ENCODE results near the gene NCK2.
"Not testable (repeated sequence)": the region's sequence is repeated elsewhere in the genome, so short reads cannot be mapped to it uniquely, and the experiment has no call there.

The NCK2 gene

DNA sequence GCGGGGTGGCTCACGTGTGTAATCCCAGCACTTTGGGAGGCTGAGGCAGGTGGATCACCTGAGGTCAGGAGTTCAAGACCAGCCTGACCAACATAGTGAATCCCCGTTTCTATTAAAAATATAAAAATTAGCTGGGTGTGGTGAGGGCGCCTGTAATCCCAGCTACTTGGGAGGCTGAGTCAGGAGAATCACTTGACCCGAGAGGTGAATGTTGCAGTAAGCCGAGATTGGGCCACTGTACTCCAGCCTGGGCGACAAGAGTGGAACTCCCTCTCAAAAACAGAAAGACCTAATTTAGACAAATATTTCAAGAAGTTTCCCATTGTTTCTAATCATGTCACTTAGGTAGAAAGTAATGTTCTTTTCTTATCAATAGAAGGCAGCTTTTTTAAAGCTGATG is 26.6 kb downstream of the NCK2 start:
- H3K27ac ChIP-seq (ENCODE audit: low read depth, low read length); H3K9ac ChIP-seq (ENCODE audit: low read length); H3K4me1 ChIP-seq (ENCODE audit: insufficient read depth, low read length); H3K36me3 ChIP-seq (ENCODE audit: insufficient read depth, low read length); H3K27me3 ChIP-seq (ENCODE audit: control insufficient read depth in 1 of 2, insufficient read depth in 2 of 2, low read length in 2 of 2); H3K9me3 ChIP-seq (ENCODE audit: low read length); H3K4me3 ChIP-seq (ENCODE audit: low read depth in 1 of 2, low read length in 2 of 2): not testable (repeated sequence)

DNA sequence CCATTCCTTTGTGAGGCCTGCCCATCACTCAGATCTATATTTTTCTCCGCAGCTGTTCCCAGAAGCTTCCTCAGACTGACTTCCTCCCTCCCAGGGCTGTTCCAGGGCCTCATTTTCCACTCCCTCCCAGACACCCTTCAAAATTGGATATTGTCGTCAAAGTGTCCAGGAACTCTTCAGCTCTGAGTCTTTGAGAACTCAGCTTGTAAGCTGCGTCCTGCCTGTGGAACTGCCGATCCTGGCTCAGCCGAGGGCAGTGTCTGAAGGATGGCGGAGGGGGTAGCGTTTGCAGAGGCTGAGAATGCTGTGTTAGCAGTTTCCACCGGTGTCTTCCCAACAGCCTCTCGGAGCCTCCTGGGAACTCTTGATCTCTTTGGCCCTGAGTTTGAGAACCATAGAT is 27.1 kb downstream of the NCK2 start:
- Histone ChIP-seq H3K9me3 (ENCODE audit: low read length) (no peaks in the 10 kb centered on the region), H3K9ac (ENCODE audit: low read length) (no peak overlapping the region), H3K27ac (ENCODE audit: low read depth, low read length) (no peak overlapping the region), H3K4me1 (ENCODE audit: insufficient read depth, low read length) (peaks cover 9% of the 10 kb centered on the region), H3K36me3 (ENCODE audit: insufficient read depth, low read length) (peaks cover under 1% of the 10 kb centered on the region), H3K4me3 (ENCODE audit: low read depth in 1 of 2, low read length in 2 of 2) (no peak overlapping the region), H3K27me3 (ENCODE audit: control insufficient read depth in 1 of 2, insufficient read depth in 2 of 2, low read length in 2 of 2) (no peaks in the 10 kb centered on the region)

DNA sequence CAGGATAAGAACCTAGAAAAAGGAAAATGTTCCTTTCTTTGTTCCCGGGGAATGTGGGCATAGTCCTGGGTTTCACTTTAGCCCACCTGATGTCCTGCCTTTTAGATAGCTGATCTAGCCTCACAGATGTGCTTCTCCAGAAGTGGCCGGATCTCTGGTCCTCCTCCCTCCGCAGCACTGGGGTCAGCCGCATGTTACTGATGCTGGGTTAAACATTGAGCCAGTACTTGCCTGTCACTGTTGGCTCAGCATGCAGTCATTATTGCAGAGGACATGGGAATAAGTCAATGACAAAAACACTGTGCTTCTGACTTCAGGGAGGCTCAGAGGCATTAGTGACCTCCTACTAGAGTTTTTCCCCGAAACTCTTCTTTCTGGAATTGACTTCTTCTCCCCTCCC is 27.6 kb downstream of the NCK2 start:
- Histone ChIP-seq H3K36me3 (ENCODE audit: insufficient read depth, low read length) (no peaks in the 10 kb centered on the region), H3K9ac (ENCODE audit: low read length) (no peak overlapping the region), H3K4me3 (ENCODE audit: low read depth in 1 of 2, low read length in 2 of 2) (no peak overlapping the region), H3K27me3 (ENCODE audit: control insufficient read depth in 1 of 2, insufficient read depth in 2 of 2, low read length in 2 of 2) (no peaks in the 10 kb centered on the region), H3K27ac (ENCODE audit: low read depth, low read length) (no peak overlapping the region), H3K4me1 (ENCODE audit: insufficient read depth, low read length) (peaks cover 9% of the 10 kb centered on the region), H3K9me3 (ENCODE audit: low read length) (no peaks in the 10 kb centered on the region)

DNA sequence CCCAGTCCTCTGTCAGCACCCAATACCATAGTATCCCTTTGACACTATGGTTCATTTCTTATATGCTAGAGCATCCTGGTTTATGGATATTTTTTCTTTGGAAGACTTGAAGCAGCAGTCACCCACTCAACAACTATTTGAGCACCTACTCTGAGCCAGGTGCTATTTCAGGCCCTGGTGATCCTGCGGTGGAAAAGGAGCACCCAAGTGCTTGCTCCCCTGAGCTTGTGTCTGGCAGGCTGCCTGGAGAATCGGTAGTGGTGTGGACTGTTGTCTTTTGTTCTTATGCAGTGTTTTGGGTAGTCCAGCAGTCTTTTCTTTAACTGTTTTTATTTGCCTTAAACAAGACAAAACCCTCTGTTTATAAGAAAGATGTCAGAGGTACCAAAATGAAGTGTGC is 28.9 kb downstream of the NCK2 start:
- H3K36me3 ChIP-seq (ENCODE audit: insufficient read depth, low read length) = no peaks in the 10 kb centered on the region
- no peaks in the 10 kb centered on the region for H3K27me3 ChIP-seq (ENCODE audit: control insufficient read depth in 1 of 2, insufficient read depth in 2 of 2, low read length in 2 of 2)
- no peak overlapping the region for H3K27ac ChIP-seq (ENCODE audit: low read depth, low read length)
- no peak overlapping the region for H3K9ac ChIP-seq (ENCODE audit: low read length)
- H3K4me1 ChIP-seq (ENCODE audit: insufficient read depth, low read length) = peaks cover 9% of the 10 kb centered on the region
- no peak overlapping the region for H3K4me3 ChIP-seq (ENCODE audit: low read depth in 1 of 2, low read length in 2 of 2)
- H3K9me3 ChIP-seq (ENCODE audit: low read length) = no peaks in the 10 kb centered on the region

DNA sequence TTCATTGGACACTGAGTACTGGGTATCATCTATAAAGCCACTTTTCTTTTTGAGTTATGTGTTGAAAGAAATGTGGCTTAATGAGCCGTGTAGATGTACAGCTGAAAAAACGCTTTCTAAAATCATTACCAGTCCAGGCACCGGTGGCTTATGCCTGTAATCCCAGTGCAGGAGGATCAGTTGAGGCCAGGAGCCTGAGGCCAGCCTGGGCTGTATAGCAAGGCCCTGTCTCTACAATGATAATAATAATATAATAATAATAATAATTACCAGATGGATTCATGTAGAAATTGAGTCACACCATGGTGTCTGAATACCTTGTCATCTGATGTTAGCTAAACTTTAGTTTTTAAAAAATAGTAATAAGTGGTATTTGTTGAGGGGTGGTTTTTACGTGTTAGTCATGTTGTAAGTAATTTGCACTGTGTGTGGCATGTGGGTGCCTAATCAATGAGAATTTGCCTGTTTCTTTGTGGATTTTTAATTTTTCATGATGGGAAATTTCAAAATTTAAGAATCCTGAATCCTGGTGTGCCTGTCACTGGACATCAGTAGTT is 30.1 kb downstream of the NCK2 start:
- no peaks in the 10 kb centered on the region for H3K27me3 ChIP-seq (ENCODE audit: control insufficient read depth in 1 of 2, insufficient read depth in 2 of 2, low read length in 2 of 2)
- no peak overlapping the region for H3K27ac ChIP-seq (ENCODE audit: low read depth, low read length)
- no peaks in the 10 kb centered on the region for H3K36me3 ChIP-seq (ENCODE audit: insufficient read depth, low read length)
- H3K9ac ChIP-seq (ENCODE audit: low read length) = no peak overlapping the region
- H3K4me1 ChIP-seq (ENCODE audit: insufficient read depth, low read length) = peaks cover 9% of the 10 kb centered on the region
- no peak overlapping the region for H3K4me3 ChIP-seq (ENCODE audit: low read depth in 1 of 2, low read length in 2 of 2)
- H3K9me3 ChIP-seq (ENCODE audit: low read length) = no peaks in the 10 kb centered on the region

DNA sequence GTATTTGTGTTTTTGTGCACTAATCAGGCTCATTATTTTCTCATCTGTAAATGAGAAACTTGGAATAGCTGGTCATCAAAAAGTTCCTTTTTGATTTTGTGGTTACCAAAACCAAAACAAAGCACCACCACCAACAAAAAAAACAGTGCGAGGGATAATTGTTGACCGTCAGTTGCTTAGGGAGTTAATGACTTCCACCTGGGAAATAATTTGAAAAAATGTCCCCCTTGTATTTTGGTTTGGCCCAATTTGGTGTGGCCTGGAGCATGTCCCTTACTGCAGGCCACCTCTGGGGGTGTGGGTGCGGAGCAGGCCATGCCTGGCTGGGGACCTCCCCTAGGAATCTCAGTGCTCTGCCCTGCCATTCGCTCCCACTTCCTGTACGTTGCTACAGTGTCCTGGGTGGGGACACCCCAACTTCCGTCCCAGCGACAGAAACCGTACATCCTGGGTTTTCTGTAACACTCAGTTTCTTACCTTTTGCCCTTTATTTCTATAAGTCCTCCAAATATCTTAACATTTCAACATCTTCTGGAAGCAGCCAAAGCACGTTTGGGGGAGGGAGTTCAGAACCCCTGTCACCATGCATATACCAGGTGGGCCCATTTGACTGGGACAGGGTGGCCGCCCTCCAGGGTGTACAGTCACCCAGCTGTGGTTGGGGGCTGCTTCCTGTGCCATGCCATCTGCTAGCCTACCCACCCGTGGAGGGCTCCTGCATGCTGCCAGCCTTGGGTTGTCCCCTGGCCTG is 31.3 kb downstream of the NCK2 start:
- Histone ChIP-seq H3K4me1 (ENCODE audit: insufficient read depth, low read length) (peaks cover 9% of the 10 kb centered on the region), H3K27me3 (ENCODE audit: control insufficient read depth in 1 of 2, insufficient read depth in 2 of 2, low read length in 2 of 2) (no peaks in the 10 kb centered on the region), H3K9me3 (ENCODE audit: low read length) (no peaks in the 10 kb centered on the region), H3K9ac (ENCODE audit: low read length) (no peak overlapping the region), H3K4me3 (ENCODE audit: low read depth in 1 of 2, low read length in 2 of 2) (no peak overlapping the region), H3K27ac (ENCODE audit: low read depth, low read length) (no peak overlapping the region), H3K36me3 (ENCODE audit: insufficient read depth, low read length) (no peaks in the 10 kb centered on the region)

DNA sequence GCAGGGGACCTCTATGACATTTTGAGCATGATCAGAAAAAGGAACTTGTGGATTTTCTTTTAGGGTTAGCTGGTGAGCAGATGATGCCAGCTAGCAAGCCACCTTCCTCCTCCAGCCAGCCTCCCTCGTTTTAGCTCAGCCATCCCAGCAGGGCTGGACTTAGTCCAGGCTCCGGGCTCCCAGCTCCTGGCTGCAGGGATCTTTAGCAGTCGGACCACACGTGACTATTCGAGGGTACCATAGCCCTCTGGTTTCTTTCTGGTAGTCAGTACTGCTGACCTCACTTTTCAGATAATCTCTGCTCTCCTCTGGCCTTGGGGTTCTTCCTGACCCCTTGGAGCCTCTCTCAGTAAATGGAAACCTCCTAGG is 31.8 kb downstream of the NCK2 start:
- Histone ChIP-seq H3K36me3 (ENCODE audit: insufficient read depth, low read length) (no peaks in the 10 kb centered on the region), H3K4me1 (ENCODE audit: insufficient read depth, low read length) (peaks cover 9% of the 10 kb centered on the region), H3K27ac (ENCODE audit: low read depth, low read length) (no peak overlapping the region), H3K4me3 (ENCODE audit: low read depth in 1 of 2, low read length in 2 of 2) (no peak overlapping the region), H3K27me3 (ENCODE audit: control insufficient read depth in 1 of 2, insufficient read depth in 2 of 2, low read length in 2 of 2) (no peaks in the 10 kb centered on the region), H3K9me3 (ENCODE audit: low read length) (no peaks in the 10 kb centered on the region), H3K9ac (ENCODE audit: low read length) (no peak overlapping the region)

DNA sequence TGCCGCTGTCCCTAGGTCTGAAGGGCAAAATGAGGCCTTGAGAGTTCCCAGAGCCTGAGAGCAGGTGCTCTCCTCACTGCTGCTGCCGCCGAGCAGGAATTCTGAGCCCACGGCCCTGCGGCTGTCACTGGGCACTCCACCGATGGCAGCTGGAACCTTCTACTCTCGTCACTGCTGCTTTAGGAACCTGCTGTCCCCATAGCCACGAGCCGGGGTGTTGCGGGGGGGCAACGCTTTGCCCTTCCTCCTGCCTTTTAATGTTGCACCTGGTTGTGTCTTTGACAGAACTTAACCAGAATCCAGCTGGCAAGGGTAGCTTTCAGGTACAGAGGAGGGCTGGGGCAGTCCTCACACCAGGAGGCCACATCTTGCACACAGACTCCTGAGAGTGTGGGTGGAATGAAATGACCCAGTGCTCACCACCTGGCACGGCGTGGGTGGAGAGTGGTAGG is 32.3 kb downstream of the NCK2 start:
- H3K27me3 ChIP-seq (ENCODE audit: control insufficient read depth in 1 of 2, insufficient read depth in 2 of 2, low read length in 2 of 2) = no peaks in the 10 kb centered on the region
- H3K9ac ChIP-seq (ENCODE audit: low read length) = no peak overlapping the region
- H3K36me3 ChIP-seq (ENCODE audit: insufficient read depth, low read length) = no peaks in the 10 kb centered on the region

DNA sequence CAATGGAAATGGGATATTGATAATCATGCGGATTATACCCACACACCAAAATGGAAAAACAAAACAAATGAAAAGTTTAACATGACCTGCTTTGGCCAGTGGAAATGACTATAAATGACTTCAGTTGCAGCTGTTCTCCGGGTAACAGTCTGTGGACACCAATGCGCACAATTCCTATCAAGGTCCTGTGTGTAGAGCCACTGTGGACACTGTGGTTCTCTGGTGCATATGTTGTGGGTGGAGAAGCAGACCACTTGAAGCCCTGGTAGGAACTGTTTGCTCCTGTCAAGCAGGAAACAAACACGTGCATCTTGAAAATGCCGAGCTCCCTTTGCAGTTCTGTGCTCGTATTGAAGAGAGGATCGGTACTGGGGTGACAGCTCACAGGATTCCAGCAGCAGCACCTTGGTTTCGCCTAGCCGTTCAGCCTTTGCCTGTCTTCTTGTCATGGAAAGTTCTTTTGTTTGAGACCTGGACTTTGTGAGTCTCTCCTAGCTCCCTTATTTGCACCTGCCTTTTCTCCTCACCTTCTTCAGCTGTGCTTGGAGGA is 32.9 kb downstream of the NCK2 start:
- H3K4me3 ChIP-seq (ENCODE audit: low read depth in 1 of 2, low read length in 2 of 2) = no peak overlapping the region
- H3K27ac ChIP-seq (ENCODE audit: low read depth, low read length) = no peak overlapping the region
- H3K9me3 ChIP-seq (ENCODE audit: low read length) = no peaks in the 10 kb centered on the region
- H3K9ac ChIP-seq (ENCODE audit: low read length) = no peak overlapping the region
- H3K4me1 ChIP-seq (ENCODE audit: insufficient read depth, low read length) = peaks cover 10% of the 10 kb centered on the region
- H3K36me3 ChIP-seq (ENCODE audit: insufficient read depth, low read length) = no peaks in the 10 kb centered on the region
- no peaks in the 10 kb centered on the region for H3K27me3 ChIP-seq (ENCODE audit: control insufficient read depth in 1 of 2, insufficient read depth in 2 of 2, low read length in 2 of 2)

More for the DNA sequence above, 32.3 kb downstream of the NCK2 start:
- no peak overlapping the region for H3K4me3 ChIP-seq (ENCODE audit: low read depth in 1 of 2, low read length in 2 of 2)
- no peak overlapping the region for H3K27ac ChIP-seq (ENCODE audit: low read depth, low read length)
- no peaks in the 10 kb centered on the region for H3K9me3 ChIP-seq (ENCODE audit: low read length)
- peaks cover 9% of the 10 kb centered on the region for H3K4me1 ChIP-seq (ENCODE audit: insufficient read depth, low read length)

DNA sequence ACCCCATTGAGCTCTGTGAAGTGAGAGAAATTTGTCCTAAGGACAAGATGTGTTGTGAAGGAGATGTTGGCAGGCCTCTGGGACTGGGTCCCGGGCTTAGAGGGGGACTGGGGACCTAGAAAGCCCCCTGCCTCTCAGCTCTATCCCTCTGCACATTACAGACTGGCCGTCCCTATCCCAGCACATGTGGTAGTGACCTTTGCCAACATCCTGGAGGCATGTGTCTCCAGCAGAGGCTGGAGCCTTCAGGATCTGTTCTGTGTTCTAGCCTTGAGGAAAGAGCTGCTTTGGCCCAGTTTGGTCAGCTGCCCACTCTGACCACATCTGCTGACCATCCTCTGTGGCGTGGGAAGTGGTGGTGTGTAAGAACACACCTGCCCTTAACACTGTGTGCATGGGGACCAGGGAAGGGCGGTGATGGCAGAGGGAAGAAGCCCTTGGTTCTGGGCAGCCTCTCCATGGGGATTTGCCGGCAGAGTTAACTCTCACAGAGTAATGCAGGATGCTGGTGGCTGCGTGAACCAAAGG is 33.4 kb downstream of the NCK2 start:
- Histone ChIP-seq H3K36me3 (ENCODE audit: insufficient read depth, low read length) (no peaks in the 10 kb centered on the region), H3K4me1 (ENCODE audit: insufficient read depth, low read length) (peaks cover 13% of the 10 kb centered on the region), H3K27ac (ENCODE audit: low read depth, low read length) (no peak overlapping the region), H3K9ac (ENCODE audit: low read length) (no peak overlapping the region), H3K9me3 (ENCODE audit: low read length) (no peaks in the 10 kb centered on the region), H3K27me3 (ENCODE audit: control insufficient read depth in 1 of 2, insufficient read depth in 2 of 2, low read length in 2 of 2) (no peaks in the 10 kb centered on the region), H3K4me3 (ENCODE audit: low read depth in 1 of 2, low read length in 2 of 2) (no peak overlapping the region)

DNA sequence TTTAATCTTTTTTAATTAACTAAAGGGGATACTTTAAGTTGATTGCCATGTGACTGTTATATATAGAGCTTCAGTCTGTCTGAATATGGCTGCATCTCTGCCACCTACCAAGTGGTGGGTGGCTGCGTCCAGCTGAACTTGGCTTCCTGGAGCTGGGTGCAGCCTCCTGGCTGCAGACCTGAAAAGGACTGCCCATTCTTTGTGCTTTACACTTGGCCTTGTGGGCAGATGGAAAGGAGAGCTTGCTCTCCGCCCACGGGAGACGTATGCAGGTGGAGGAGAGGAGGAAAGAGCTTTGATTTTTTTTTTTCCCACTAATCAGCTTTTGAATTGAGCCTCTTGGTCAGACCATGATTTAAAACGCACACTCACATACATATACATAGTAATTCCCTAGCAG is 34.7 kb downstream of the NCK2 start:
- H3K27me3 ChIP-seq (ENCODE audit: control insufficient read depth in 1 of 2, insufficient read depth in 2 of 2, low read length in 2 of 2) = no peaks in the 10 kb centered on the region
- H3K27ac ChIP-seq (ENCODE audit: low read depth, low read length) = no peak overlapping the region
- H3K4me3 ChIP-seq (ENCODE audit: low read depth in 1 of 2, low read length in 2 of 2) = no peak overlapping the region
- H3K9me3 ChIP-seq (ENCODE audit: low read length) = no peaks in the 10 kb centered on the region
- no peaks in the 10 kb centered on the region for H3K36me3 ChIP-seq (ENCODE audit: insufficient read depth, low read length)
- H3K4me1 ChIP-seq (ENCODE audit: insufficient read depth, low read length) = peaks cover 13% of the 10 kb centered on the region
- no peak overlapping the region for H3K9ac ChIP-seq (ENCODE audit: low read length)

DNA sequence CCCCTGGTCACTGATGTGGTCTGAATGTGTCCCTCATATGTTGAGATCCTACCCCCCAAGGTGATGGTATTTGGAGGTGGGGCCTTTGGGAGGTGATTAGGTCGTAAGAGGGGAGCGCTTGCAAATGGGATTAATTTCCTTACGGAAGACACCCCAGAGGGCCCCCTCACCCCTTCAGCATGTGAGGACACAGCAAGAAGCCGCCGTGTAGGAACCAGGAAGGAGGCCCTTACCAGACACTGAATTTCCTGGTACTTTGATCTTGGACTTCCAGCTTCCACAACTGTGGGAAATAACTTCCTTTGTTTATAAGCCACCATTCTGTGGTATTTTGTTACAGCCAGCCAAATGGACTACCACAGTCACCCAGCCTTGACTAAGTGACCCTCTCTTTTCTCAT is 35.9 kb downstream of the NCK2 start:
- Histone ChIP-seq H3K4me1 (ENCODE audit: insufficient read depth, low read length) (peaks cover 13% of the 10 kb centered on the region), H3K4me3 (ENCODE audit: low read depth in 1 of 2, low read length in 2 of 2) (no peak overlapping the region), H3K27me3 (ENCODE audit: control insufficient read depth in 1 of 2, insufficient read depth in 2 of 2, low read length in 2 of 2) (no peaks in the 10 kb centered on the region), H3K27ac (ENCODE audit: low read depth, low read length) (no peak overlapping the region), H3K36me3 (ENCODE audit: insufficient read depth, low read length) (no peaks in the 10 kb centered on the region), H3K9ac (ENCODE audit: low read length) (no peak overlapping the region), H3K9me3 (ENCODE audit: low read length) (no peaks in the 10 kb centered on the region)

All from muscle layer of colon (tissue), 2 donors.